Measurements from ENCODE around the gene TREX2.

DNA sequence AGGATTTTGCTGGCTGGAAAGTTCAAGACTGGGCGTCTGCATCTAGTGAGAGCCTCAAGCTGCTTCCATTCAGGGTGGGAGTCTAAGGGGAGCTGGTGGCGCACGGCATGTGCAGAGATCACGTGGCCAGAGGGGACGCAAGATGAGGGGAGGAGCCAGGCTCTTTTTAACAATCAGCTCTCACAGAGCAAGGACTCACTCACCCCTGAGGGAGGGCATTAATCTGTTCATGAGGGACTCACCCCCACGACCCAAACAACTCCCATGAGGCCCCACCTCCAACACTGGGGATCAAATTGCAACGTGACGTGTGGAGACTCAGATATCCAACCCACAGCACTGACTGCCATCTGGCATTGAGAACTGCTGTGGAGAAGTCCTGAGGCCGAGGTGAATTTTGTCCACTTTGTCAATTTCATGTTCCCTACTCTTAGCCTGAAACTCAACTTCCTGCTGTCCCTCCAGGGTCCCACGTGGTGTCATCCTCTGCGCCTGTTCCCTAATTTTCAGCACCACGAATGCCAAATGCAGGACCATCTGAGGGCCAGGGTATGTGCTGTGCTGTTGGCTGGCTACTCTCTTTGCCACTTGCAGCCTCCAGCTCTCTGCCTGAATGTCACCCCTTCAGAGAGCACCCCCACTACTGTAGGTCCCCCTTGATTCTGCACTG is 28.9 kb downstream of the TREX2 start:
- TF ChIP-seq, protein P1, sequence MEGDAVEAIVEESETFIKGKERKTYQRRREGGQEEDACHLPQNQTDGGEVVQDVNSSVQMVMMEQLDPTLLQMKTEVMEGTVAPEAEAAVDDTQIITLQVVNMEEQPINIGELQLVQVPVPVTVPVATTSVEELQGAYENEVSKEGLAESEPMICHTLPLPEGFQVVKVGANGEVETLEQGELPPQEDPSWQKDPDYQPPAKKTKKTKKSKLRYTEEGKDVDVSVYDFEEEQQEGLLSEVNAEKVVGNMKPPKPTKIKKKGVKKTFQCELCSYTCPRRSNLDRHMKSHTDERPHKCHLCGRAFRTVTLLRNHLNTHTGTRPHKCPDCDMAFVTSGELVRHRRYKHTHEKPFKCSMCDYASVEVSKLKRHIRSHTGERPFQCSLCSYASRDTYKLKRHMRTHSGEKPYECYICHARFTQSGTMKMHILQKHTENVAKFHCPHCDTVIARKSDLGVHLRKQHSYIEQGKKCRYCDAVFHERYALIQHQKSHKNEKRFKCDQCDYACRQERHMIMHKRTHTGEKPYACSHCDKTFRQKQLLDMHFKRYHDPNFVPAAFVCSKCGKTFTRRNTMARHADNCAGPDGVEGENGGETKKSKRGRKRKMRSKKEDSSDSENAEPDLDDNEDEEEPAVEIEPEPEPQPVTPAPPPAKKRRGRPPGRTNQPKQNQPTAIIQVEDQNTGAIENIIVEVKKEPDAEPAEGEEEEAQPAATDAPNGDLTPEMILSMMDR (IDR thresholded peaks at IDR 0.05; ENCODE audit: insufficient read depth, low read length): no peak
- TF ChIP-seq GABPA (IDR thresholded peaks at IDR 0.05; ENCODE audit: low read depth) (no peak), SPI1 (IDR thresholded peaks at IDR 0.05; ENCODE audit: borderline replicate concordance, low read depth) (no peak)

All from HL-60 (cell line).